T-cell (primary cell): Measurements from ENCODE around the gene MKNK1. TPM values are rescaled to one million over a fixed set of nuclear protein-coding genes. Genes with fewer than 3 reads are reported as not detected.

Experiments used
- ATAC-seq, 4 experiments: fragments of 200-7000 bp in 3 of 4; fragments of 150-1000 bp in 1 of 4; cut with Tn5 transposase; replicated peaks in 1 of 4; 1 replicate in 3 of 4; 2 replicates in 1 of 4; pipeline ENCODE4 v1.10.0; 2021; ENCODE audit warnings: moderate library complexity in 3 of 4, mild to moderate bottlenecking in 2 of 4, moderate number of reproducible peaks in 1 of 4
- CTCF ChIA-PET, 2 donors: fragments of 300-600 bp; sonication (Branson Sonifier 250); formaldehyde crosslinking; loops; one replicate each; lab custom pipeline; 2022; ENCODE audit warnings: antibody characterized with exemption in 2 of 2; lab: Charles Lee
- POLR2A ChIA-PET, 2 donors: fragments of 300-600 bp; sonication (Branson Sonifier 250); formaldehyde crosslinking; loops; one replicate each; lab custom pipeline; 2022; ENCODE audit warnings: antibody characterized with exemption in 2 of 2; lab: Charles Lee
- DNase-seq, 35 experiments: peaks; one replicate each; pipeline versions ENCODE4 v3.0.0 to v3.0.0-alpha.2; 2013 to 2023
- H3K27ac ChIP-seq: one replicate; pipeline ENCODE4 v1.5.1; 2013; ENCODE audit warnings: low read length
- H3K27me3 ChIP-seq, 2 experiments: replicated peaks in 1 of 2; 1 replicate in 1 of 2; 2 replicates in 1 of 2; pipeline versions ENCODE4 v1.6.1 to v1.7.0; 2013; ENCODE audit warnings: low read length in 1 of 2, mixed read lengths in 1 of 2; ENCODE audit not compliant: control insufficient read depth in 2 of 2, insufficient read depth in 2 of 2; ENCODE audit errors: extremely low read depth in 1 of 2
- H3K36me3 ChIP-seq, 2 donors: 1 replicate in 1 of 2; 2 replicates in 1 of 2; pipeline versions ENCODE4 v1.6.1 to v1.7.0; 2013; ENCODE audit warnings: low read length in 1 of 2; ENCODE audit not compliant: control insufficient read depth in 2 of 2, insufficient read depth in 1 of 2; ENCODE audit errors: extremely low read depth in 1 of 2
- H3K4me1 ChIP-seq, 2 experiments: 1 replicate in 1 of 2; 2 replicates in 1 of 2; pipeline versions ENCODE4 v1.6.1 to v1.7.0; 2013; ENCODE audit warnings: low read length in 2 of 2, mixed read lengths in 1 of 2; ENCODE audit not compliant: insufficient read depth in 2 of 2, control insufficient read depth in 1 of 2; ENCODE audit errors: extremely low read depth in 1 of 2
- H3K4me3 ChIP-seq, 2 donors: 1 replicate in 1 of 2; 2 replicates in 1 of 2; pipeline versions ENCODE4 v1.5.1 to v1.7.0; 2013; ENCODE audit warnings: mild to moderate bottlenecking in 2 of 2, low read length in 1 of 2, moderate library complexity in 1 of 2; ENCODE audit not compliant: control insufficient read depth in 1 of 2; ENCODE audit errors: extremely low read depth in 1 of 2
- H3K9me3 ChIP-seq: 2 replicates; pipeline ENCODE4 v1.7.0; 2013
- H3K27ac Mint-ChIP-seq, 2 donors: one replicate each; pipeline ENCODE4 v1.8.0; 2020 to 2021; ENCODE audit warnings: mild to moderate bottlenecking in 2 of 2, mixed read lengths in 2 of 2
- H3K27me3 Mint-ChIP-seq, 2 donors: one replicate each; pipeline ENCODE4 v1.8.0; 2021 to 2022; ENCODE audit warnings: mixed read lengths in 2 of 2
- H3K36me3 Mint-ChIP-seq: one replicate; pipeline ENCODE4 v1.8.0; 2021; ENCODE audit warnings: mixed read lengths
- H3K4me1 Mint-ChIP-seq, 3 donors: one replicate each; pipeline ENCODE4 v1.8.0; 2020 to 2022; ENCODE audit warnings: mixed read lengths in 3 of 3, mild to moderate bottlenecking in 1 of 3
- H3K4me3 Mint-ChIP-seq, 3 donors: one replicate each; pipeline ENCODE4 v1.8.0; 2020 to 2022; ENCODE audit warnings: mild to moderate bottlenecking in 3 of 3, mixed read lengths in 3 of 3, moderate library complexity in 3 of 3
- H3K9me3 Mint-ChIP-seq, 3 donors: one replicate each; pipeline ENCODE4 v1.8.0; 2020 to 2022; ENCODE audit warnings: mixed read lengths in 3 of 3
- WGBS: methylation state at CpG from one replicate; pipeline ENCODE4 v1.1.5; 2013; ENCODE audit warnings: missing lambda C conversion rate; ENCODE audit not compliant: insufficient coverage; 5-methylcytosine and 5-hydroxymethylcytosine counted together
- total RNA-seq, 35 experiments: library from RNA in 6 of 35; stranded (reverse) in 6 of 35; fragments of 120-200 nt in 1 of 35; gene quantifications; one replicate each; pipeline versions ENCODE4 v1.2.1 to v1.2.4 and lab custom pipeline; 2013 to 2026

Gene MKNK1
- total RNA-seq, 5 donors from 2014 or later (not counting 1 experiment from before 2014, with no cell fraction given) = 41.4 to 54.5 (median 52.7) TPM

GRCh38 chr1:46575300-46575699, 28.8 kb downstream of the MKNK1 start:
- H3K36me3 ChIP-seq = peaks cover 17 to 59% of the 10 kb centered on the region in 2 donors
- no peak overlapping the region for H3K4me3 ChIP-seq
- Mint-ChIP-seq H3K27ac (no peak overlapping the region), H3K36me3 (peaks cover 52% of the 10 kb centered on the region), H3K9me3 (no peaks in the 10 kb centered on the region), H3K4me1 (peaks cover 0 to 3% (median under 1%) of the 10 kb centered on the region in 3 donors), H3K27me3 (no peaks in the 10 kb centered on the region), H3K4me3 (no peak overlapping the region)
- ATAC-seq = no peak
- ChIA-PET CTCF (no interaction called here), POLR2A (no interaction called here)
- no peak for DNase-seq
- 96% methylated on average over 7 of the region's 12 CpGs for WGBS
- H3K27me3 ChIP-seq = no peaks in the 10 kb centered on the region
- H3K9me3 ChIP-seq = no peaks in the 10 kb centered on the region
- H3K4me1 ChIP-seq = no peaks in the 10 kb centered on the region
- no peak overlapping the region for H3K27ac ChIP-seq

- no peaks in the 10 kb centered on the region for H3K9me3 ChIP-seq
- no peak overlapping the region for H3K4me3 ChIP-seq
- CTCF ChIA-PET = no interaction called here
- Mint-ChIP-seq H3K4me1 (no peaks in the 10 kb centered on the region), H3K27me3 (no peaks in the 10 kb centered on the region), H3K27ac (no peak overlapping the region), H3K4me3 (no peak overlapping the region), H3K36me3 (peaks cover 50% of the 10 kb centered on the region), H3K9me3 (no peaks in the 10 kb centered on the region)
- WGBS = 100% methylated on average over 1 of the region's 6 CpGs
- no peaks in the 10 kb centered on the region for H3K4me1 ChIP-seq
- no peak for ATAC-seq
- H3K36me3 ChIP-seq = peaks cover 20 to 38% of the 10 kb centered on the region in 2 donors
- DNase-seq = no peak
- no peaks in the 10 kb centered on the region for H3K27me3 ChIP-seq
- H3K27ac ChIP-seq = no peak overlapping the region
- POLR2A ChIA-PET = interaction anchor here in 1 of 2 donors (0.6 kb wide), 1 partner anchor 363 kb away, joined by 3 read pairs; no protein-coding TSS in a partner anchor
Measured at GRCh38 chr1:46571691-46572225, 32.3 kb downstream of the MKNK1 start.

DNA sequence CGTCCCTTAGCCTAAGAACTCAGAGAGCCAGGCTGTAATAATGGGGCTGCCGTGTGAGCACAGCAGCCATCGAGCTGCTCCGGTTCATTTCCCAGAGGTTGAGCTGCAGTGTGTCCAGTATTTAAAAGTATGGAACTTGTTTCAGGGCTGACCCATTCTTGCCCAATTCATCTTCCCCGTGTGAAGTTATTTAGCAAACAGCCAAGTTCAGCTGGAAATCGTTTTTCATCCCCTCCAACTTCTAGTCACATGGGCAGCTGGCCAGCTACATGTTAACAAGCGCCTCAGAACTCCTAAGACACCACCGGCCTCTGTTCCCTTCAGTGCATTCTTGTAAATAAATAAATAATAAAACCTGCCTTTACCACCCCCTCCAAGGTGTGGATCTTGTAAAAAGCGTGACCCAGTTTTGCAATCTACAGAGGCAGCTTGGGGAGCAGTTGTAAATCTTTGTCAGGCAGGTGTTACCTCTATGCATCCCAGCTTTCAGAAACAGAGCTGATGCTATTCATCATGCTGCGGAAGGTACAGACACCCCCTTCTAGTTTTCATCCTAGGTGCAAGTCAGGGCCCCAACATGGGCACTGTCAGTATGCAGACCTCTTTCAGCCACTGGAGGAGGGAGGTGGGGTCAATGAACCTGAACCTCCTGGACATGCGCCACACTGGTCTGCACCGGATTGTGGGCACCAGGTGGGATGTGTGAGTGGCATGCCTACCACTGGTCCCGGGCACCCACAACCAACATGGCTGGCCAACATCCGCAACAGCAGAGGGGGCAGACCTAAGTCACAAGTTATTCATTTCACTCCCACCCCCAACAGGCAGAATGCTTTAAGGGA, 34.0 kb downstream of the MKNK1 start:
- CTCF ChIA-PET = no interaction called here
- no peak overlapping the region for H3K4me3 Mint-ChIP-seq
- no peak overlapping the region for H3K4me3 ChIP-seq
- DNase-seq (no peak), ATAC-seq (no peak)
- 70% methylated on average over 3 of the region's 14 CpGs for WGBS
- no peak overlapping the region for H3K27ac Mint-ChIP-seq
- no peaks in the 10 kb centered on the region for H3K9me3 ChIP-seq
- H3K27me3 Mint-ChIP-seq = no peaks in the 10 kb centered on the region
- H3K9me3 Mint-ChIP-seq = no peaks in the 10 kb centered on the region
- POLR2A ChIA-PET = no interaction called here
- no peaks in the 10 kb centered on the region for H3K27me3 ChIP-seq
- no peaks in the 10 kb centered on the region for H3K4me1 ChIP-seq
- H3K4me1 Mint-ChIP-seq = no peaks in the 10 kb centered on the region
- H3K27ac ChIP-seq = no peak overlapping the region
- H3K36me3 ChIP-seq = peaks cover 12 to 28% of the 10 kb centered on the region in 2 donors
- peaks cover 57% of the 10 kb centered on the region for H3K36me3 Mint-ChIP-seq

DNA sequence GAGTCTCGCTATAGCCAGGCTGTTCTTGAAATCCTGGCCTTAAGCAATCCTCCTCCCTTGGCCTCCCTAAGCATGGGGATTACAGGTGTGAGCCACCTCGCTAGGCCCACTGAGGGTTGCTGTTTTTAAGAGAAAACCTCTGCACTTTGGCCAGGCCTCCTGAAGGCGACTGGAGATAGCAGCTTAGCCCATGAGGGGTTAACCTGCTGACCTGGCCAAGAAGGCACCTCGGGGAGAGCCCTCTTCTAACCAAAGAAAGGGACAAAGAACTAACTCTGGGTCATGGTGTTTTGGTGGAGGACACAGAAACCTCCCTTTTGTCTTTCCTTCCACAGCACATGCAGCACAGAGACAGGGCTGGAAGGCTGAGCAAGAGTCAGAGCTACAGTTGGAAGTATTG, 35.0 kb downstream of the MKNK1 start:
- no peak for DNase-seq
- no peaks in the 10 kb centered on the region for H3K9me3 Mint-ChIP-seq
- Histone ChIP-seq H3K4me3 (no peak overlapping the region), H3K36me3 (peaks cover 12 to 25% of the 10 kb centered on the region in 2 donors), H3K9me3 (no peaks in the 10 kb centered on the region), H3K4me1 (no peaks in the 10 kb centered on the region), H3K27me3 (no peaks in the 10 kb centered on the region), H3K27ac (no peak overlapping the region)
- WGBS = 100% methylated on average over 1 of the region's 4 CpGs
- no peaks in the 10 kb centered on the region for H3K27me3 Mint-ChIP-seq
- peaks cover 55% of the 10 kb centered on the region for H3K36me3 Mint-ChIP-seq
- no peak overlapping the region for H3K27ac Mint-ChIP-seq
- no peak for ATAC-seq
- no peaks in the 10 kb centered on the region for H3K4me1 Mint-ChIP-seq
- ChIA-PET POLR2A (no interaction called here), CTCF (no interaction called here)
- H3K4me3 Mint-ChIP-seq = no peak overlapping the region

GRCh38 chr1:46568461-46568891, 35.6 kb downstream of the MKNK1 start:
- Mint-ChIP-seq H3K27me3 (no peaks in the 10 kb centered on the region), H3K4me3 (no peak overlapping the region), H3K27ac (no peak overlapping the region), H3K4me1 (no peaks in the 10 kb centered on the region), H3K36me3 (peaks cover 53% of the 10 kb centered on the region), H3K9me3 (no peaks in the 10 kb centered on the region)
- Histone ChIP-seq H3K36me3 (peaks cover 12 to 25% of the 10 kb centered on the region in 2 donors), H3K27me3 (no peaks in the 10 kb centered on the region), H3K27ac (no peak overlapping the region), H3K4me1 (no peaks in the 10 kb centered on the region), H3K4me3 (no peak overlapping the region), H3K9me3 (no peaks in the 10 kb centered on the region)
- ChIA-PET CTCF (no interaction called here), POLR2A (no interaction called here)
- ATAC-seq (no peak), DNase-seq (no peak)
- 90% methylated on average over 2 of the region's 6 CpGs for WGBS

DNA sequence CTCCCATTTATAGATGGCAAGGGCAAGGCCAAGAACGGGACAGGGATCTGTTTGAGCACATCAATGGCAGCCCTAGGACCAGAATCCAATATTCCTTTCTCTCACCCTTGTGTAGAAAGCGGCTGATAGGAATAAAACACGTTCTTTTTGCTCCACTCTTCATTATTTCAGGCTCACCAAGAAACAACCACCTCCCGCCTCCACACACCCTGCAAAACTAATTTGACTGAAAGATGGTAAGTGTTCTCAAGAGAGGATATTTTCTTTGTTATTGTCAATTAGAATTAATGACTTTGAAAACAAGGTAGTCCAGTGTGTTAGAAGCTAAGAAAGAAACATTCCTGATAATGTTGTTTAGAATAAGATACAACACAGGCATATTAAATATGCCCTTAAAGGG, 40.7 kb downstream of the MKNK1 start:
- Mint-ChIP-seq H3K36me3 (peaks cover 55% of the 10 kb centered on the region), H3K9me3 (no peaks in the 10 kb centered on the region), H3K4me1 (no peaks in the 10 kb centered on the region), H3K27ac (no peak overlapping the region), H3K4me3 (no peak overlapping the region), H3K27me3 (no peaks in the 10 kb centered on the region)
- Histone ChIP-seq H3K36me3 (peaks cover 21 to 53% of the 10 kb centered on the region in 2 donors), H3K27ac (no peak overlapping the region), H3K4me1 (no peaks in the 10 kb centered on the region), H3K4me3 (no peak overlapping the region), H3K9me3 (no peaks in the 10 kb centered on the region), H3K27me3 (no peaks in the 10 kb centered on the region)
- WGBS = 40% methylated on average over 1 of the region's 4 CpGs
- CTCF ChIA-PET = no interaction called here
- no peak for ATAC-seq
- no peak for DNase-seq
- POLR2A ChIA-PET = no interaction called here
